TTC549 (cell line): ENCODE data around the gene DPEP3.
"Not testable (repeated sequence)": the region's sequence is repeated elsewhere in the genome, so short reads cannot be mapped to it uniquely, and the experiment has no call there.

ENCODE experiments used
- FAIRE-seq: peaks from 2 replicates; lab custom pipeline; 2012; peaks lifted over from hg19 to GRCh38; lab: Jason Lieb, UNC

Gene DPEP3

DNA sequence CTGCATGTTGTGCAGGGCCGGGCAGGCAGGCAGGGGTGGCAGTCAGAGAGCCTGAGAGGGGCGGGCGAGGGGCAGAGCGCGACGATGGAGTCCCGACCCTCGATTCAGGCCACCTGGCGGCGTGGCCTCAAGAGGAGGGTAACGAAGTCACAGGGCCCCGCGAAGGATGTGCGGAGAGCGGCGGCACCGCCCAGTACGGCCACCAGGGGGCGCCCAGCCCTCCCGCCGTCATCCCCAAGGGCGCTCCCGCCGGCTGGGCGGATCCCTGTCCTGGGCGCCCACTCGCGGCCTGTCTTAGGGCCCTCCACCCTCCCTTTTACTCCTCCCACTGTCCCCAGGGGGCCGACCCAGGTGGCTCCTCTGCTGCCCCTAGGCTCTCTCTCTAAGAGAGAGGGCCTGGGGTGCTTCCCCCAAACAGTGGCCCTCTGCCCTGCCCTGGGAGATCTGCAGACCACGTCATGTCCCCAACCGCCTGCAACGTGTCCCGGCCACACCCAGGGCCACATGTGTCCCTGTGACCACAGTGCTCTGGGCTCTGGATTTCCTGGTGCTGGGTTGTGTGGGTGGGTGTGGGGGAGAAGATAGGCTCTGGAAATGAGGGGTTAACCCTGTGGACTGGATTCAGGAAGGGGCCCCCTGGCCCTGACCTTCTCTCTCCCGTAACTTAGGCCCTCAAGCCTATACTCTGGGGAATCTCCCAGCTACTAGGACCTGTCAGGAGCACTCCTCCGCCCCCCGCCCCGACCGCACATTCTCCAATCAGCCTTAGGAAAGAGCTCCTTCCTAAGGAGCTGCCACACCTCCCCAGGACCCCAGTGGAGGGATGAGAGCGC lies 13.1 kb upstream of the DPEP3 start:
- FAIRE-seq = no peak

DNA sequence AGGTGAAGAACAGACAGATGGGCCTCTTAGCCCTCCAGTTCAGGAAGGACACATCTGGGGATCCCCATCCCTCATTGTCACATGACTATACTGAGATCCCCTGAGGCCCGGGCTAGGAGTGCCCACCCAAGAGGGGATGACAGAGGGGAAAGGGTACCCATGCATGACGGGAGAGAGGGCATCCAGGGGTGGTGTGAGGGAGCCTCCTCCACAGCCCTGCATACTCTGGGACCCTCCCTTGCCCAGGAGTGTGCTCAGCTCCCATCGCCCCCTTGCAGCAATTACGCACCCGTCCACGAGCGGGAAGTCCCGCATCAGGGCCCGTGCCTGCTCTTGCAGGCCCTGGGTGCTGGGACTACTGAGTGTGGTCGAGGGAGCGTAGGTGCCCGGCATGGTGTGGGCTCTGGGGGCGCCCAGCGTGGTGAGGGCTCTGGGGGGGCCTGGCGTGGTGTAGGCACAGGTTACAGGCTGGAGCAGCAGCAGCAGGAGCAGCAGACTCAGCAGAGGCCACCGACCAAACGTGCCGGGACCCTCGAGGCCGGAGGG lies 12.4 kb upstream of the DPEP3 start:
- no peak for FAIRE-seq

DNA sequence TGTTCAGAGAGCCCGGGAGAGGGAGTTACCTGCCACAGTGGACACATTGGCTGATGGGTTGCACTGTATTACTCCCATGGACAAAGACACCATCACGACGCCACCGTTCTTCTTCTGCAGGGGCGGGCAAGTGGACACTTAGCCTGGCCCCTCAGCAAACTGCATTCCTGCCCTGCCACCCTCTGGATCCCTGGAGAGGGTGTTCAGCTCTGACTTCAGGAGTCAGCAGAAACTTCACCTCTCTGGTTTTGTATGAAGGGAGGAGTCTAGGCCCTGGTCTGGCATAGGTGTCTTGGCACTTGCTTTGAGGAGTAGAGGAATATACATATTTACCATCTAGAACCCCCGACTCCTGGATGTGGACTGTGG lies 9.7 kb upstream of the DPEP3 start:
- no peak for FAIRE-seq

DNA sequence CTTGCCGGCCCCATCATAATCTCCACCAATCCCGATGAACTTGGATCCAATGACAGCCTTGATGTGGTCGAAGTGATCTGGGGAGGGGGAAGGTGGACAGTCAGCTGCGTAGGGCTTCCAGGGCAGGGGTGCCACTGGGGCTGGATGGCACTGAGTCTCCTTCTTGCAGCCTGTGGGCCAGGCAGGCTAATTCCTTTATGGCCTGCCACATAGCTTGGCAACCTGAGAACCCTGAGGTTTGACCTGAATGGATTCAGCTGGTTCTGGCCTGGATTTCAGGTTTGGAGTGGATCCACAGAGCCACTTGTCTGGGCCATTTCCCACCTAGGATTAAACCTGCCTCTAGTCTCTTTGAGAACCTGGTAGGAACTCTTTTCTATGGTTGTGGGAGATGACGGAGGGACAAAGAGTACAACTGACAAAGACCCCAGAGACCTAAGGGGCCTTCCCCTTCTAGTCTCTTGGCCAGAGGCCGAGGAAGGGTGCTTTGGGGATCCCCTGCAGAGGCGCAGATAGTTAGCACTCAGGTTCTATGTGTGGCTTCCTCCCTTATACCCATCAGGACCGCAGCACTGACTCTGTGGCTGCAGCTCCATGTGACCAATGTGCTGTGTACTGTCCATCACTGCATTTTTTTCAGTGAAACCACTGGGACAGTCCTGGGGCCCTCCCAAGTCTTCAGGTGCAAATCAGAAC lies 9.2 kb upstream of the DPEP3 start:
- no peak for FAIRE-seq

DNA sequence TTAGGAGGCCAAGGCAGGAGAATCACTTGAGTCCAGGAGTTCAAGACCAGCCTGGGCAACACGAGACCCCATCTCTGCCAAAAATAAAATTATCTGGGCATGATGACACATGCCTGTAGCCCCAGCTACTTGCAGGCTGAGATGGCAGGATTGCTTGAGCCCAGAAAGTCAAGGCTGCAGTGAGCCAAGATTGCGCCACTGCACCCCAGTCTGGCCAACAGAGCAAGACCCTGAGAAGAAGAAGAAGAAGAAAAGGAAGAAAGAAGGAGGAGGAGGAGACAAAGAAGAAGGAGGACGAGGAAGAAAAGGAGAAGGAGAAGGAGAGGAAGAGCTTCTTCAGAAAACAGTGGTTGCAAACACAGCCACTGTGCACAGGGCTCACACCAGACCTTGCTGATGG lies 8.4 kb upstream of the DPEP3 start:
- FAIRE-seq = no peak

DNA sequence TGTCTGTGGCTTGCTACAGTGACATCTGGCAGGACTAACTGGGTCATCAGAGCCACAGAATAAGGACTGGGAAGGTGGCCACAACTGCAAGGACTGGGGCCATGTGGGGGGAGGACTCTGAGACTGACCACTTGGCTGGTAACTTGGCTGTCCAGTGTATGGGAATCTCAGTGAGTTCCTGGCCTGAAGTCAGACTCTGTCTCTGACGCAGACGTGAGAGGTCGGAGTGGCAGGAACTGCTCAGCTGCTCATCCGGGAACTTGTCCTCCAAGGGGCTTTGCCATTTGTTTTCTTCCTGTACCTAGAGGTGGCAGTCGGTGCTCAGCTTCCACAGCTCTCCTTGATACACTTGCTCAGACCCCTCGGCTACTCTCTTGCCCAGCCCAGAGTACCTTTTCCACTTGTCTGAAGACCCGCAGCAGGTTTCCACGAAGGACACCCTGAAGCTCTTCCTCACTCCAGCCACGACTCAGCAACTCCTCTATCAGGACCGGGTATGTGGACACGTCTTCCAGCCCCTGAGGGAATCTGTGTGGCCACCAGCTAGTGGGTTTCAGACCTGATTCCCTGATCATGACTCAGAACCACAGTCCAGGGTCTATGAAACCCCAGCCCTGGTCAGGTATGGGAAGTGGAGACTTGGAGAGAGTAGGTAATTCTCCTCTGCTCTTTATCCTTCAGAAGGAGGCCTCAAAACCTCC lies 7.3 kb upstream of the DPEP3 start:
- FAIRE-seq = no peak

DNA sequence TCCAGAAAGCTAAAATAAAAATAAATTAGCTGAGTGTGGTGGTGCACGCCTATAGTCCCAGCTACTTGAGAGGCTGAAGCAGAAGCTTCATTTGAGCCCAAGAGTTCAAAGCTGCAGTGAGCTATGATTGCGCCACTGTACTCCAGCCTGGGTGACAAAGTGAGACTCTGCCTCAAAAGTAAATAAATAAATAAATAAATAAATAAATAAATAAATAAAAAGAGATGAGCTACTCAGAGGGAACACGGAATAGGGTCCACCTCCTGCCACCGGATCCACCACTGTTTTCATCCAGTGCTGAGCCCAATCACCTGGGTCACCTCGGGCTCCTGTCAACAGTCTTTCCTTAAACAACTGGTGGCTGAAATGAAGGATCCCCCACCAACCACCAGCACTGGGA lies 6.7 kb upstream of the DPEP3 start:
- FAIRE-seq = no peak

DNA sequence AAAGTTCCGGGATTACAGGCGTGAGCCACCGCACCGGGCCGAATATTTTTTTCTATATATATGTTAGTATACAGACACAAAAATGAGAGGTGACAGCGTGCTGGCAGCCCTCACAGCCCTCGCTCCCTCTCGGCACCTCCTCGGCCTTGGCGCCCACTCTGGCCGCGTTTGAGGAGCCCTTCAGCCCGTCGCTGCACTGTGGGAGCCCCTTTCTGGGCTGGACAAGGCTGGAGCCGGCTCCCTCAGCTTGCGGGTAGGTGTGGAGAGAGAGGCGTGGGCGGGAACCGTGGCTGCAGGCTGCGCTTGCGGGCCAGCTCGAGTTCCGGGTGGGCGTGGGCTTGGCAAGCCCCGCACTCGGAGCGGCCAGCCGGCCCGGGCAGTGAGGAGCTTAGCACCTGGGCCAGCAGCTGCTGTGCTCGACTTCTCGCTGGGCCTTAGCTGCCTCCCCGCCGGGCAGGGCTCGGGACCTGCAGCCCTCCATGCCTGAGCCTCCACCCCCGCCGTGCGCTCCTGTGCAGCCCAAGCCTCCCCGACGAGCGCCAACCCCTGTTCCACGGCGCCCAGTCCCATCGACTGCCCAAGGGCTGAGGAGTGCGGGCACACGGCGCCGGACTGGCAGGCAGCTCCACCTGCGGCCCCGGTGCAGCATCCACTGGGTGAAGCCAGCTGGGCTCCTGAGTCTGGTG lies 1.9 kb upstream of the DPEP3 start:
- FAIRE-seq = no peak

DNA sequence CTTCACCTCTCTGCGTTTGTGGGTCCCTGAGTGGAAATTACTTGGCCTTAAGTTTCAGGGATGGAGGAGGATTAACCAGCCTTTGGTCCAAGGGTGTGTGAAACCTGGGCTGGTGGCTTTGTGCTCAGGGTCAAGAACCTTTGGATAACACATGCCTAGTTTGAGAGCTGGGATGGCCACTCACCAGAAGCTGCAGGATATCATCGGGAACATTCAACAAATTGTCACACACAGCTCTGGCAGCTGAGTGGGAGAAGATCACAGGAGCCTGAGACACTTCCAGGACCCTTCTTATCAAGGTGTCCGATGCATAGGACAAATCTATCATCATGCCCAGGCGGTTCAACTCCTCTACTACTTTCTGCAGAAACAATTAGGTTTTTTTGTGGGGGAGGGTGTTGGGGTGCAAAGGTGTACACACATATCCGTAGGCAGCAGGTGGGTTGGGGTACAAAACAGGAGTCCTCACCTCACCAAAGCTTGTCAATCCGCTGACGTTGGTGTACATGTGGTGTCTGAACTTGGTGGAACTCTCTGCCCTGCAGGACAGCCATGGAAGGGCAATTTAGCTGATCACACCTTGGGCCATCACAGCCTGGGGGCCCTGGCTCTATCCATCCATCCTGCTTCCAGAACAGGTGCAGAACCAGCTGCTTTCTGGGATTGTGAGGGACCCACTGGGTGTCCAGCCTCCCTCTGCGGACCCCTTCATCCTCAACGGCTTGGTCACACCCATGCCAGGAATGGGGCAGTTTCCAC lies 2.7 kb downstream of the DPEP3 start:
- no peak for FAIRE-seq

DNA sequence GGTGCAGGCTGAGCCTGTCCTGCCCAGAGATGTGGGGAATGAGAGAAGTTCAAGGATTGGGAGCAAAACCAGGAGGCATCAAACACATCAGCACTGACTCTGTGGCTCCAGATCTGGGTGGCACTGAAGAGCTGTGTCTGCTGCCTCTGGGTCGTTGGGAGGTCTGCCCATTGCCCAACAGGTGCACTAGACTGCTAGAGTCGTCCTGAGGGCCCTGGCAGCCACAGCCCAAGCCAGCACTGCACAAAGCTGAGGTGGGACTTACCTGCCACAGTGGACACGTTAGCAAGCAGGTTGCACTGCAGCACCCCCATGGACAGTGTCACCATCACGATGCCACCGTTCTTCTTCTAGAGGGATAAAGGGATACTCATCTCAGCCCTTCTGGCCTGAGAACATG lies 3.3 kb downstream of the DPEP3 start:
- no peak for FAIRE-seq

DNA sequence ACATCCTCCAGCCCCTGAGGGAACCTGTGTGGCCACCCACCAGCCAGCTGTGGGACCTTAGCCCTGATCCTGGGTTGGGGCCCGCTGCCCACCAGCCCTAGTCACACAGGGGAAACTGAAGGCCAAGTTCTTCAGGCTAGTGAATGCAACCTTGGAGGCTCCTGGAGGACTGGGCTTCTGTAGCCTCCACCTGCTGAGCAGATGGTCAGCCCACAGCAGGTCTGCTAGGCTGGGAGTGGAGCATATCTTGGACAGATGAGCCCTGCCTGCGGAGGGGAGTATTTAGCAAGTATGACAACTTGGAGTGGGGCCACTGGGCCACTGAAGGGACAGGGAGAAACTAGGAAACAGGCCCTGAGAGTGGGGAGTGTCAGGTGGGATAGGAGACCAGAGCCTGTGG lies 4.1 kb downstream of the DPEP3 start:
- no peak for FAIRE-seq

DNA sequence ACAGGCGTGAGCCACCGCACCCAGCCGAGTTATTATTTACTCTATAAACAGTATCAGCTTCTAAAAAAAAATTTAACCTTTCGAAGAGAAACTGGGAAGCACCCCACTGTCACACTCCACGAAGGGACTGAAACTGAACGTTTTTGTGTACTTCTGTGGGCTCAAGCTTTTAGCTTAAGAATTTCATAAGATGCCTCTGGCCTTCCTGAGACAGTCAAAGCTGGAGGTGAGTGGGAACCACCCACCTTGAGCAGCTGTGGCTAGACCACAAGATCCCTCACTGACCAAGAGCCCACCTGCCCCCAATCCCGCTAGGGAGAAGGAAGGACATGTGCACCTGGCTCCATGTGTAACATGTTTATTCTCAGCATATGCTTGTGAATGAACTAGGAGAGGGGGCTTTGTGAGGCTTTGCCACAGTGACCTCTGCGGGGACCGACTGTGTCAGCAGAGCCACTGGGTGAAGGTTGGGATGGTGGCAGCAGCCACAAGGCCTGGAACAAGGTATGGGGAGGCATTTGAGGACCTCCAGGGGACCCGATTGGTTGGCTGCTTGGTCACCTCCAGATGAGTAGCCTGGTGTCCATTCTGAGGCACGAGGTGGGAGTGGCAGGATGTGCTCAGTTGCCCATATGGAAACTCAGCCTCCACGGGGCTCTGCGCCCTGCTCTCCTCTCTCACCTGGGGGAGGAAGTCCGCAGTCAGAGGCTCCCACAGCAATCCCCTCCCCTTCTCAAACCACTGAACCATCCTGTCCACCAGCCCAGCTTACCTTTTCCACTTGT lies 4.8 kb downstream of the DPEP3 start:
- FAIRE-seq = no peak

DNA sequence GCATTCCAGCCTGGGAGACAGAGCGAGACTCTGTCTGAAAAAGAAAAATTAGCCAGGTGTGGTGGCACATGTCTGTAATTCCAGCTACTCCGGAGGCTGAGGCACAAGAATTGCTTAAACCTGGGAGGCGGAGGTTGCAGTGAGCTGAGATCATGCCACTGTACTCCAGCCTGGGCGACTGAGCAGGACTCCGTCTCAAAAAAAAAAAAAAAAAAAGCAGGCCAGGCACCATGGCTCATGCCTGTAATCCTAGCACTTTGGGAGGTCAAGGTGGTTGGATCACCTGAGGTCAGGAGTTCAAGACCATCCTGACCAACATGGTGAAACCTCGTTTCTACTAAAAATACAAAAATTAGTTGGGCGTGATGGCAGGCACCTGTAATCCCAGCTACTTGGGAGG lies 8.0 kb downstream of the DPEP3 start:
- not testable (repeated sequence) for FAIRE-seq

DNA sequence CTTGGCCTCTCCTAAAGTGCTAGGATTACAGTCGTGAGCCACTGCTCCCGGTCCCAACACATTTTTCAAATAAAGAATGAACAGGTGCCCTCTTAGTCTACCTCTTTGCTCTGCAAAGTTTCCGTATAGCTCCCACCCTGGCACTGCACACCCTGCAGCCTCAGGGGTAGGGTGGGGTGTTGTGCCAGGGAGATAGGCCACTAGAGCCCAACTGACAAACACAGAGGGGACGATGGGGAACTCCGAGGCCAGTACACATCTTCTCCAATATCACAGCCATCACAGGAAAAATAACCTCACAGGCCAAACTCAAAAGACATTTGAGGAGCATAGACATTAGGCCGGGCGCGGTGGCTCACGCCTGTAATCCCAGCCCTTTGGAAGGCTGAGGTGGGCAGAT lies 9.2 kb downstream of the DPEP3 start:
- FAIRE-seq = no peak

DNA sequence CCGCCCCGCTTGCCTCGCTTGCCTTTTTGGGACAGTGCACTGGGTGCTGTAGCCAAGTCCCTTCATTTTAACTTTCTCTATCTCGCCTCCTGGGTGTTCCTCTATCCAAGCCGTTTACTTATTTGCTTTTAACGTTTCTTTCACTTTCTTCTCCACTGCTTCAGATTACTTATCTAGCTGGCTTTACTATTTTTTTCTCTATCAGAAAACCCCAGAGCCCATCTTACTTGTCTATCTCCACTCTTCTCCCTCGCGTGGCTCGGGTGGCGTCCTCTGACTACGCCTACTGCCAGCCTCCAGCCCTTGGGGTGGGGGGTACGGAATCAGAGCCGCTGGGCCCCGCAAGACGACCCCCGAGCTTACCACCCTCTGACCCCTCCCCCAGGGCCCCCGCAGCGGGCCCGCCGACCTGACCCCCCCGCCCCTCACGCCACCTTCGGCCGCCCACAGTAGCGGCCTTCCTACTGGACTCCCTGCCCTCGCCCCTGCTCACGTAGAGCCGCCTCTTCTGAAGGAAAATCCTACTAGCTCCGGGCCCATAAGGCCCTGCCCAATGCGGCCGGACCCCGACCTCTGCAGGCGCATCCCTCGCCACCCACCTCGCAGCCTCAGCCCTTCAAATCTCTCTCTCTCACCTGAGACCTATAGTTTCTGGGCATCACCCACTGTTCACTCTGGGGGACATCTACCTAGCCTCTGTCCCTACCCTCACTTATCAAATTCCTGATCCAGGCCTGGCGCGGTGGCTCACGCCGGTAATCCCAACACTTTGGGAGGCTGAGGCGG lies 10.9 kb downstream of the DPEP3 start:
- FAIRE-seq = no peak

DNA sequence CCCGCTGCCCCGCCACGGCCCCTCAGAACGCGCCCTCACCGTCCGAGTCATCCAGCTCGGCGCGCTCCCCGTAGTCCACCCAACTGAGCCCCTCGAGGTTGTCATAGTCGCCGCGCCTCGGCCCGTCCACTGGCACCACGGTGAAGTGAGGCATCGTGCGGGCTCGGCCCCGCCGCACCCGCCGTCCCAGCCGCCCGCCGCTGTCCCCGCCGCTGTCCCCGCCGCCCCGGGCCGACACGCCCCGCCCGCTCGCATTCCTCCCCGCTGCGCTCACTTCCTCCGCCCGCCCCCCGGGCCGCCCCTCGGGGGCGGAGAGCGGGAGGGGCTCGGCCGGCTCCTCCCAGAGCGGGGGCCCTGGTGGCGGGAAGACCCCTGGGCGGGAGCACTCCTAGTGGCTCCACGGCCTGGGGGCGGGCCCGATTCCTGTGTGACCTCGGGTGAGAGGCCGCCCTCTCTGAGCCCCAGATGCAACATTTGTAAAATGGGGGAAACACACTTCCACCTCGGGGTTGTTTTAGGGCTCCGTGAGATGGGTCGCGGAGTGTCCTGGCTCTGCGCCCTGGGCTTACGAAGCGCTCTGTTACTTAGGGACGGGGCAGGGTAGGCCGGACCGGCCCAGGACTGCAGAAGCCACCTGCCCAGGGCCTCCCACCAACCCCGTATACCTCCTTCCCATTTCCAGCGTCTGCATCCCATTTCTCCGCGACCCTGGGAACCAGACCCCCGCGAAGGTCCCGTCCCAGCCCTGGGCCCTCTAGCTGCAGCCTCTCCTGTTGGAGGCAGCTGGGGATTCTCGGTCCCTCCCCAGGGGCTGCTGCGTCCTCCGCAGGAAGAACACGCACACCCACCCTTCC lies 11.7 kb downstream of the DPEP3 start, which contains the start of gene SLC12A4:
Gene SLC12A4, minus strand, starts transcription at position 238 of the 854 bp plus-strand sequence. Its CDS starts 84 bp downstream, at position 154.
- FAIRE-seq = no peak

DNA sequence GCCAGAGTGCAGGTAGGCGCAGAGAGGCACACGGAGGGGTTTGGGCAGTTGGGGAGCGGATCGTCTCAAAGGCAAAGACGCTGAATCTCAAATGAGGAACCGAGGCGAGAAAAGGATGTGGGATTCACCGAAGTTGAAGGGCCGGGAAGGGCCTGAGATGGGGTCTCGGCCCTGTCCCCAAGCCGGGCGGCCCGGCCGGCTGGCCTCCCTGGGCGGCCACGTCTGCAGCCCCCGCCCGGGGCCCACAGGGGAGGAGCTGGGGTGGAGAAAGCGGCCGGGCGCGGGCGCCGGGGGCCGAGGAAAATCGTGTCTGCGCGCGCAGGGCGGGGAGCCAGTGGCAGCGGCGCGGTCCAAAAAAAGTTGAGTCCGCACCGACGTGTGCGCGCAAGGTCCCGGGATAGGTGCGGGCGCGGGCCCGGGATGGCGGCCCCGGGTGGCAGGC lies 12.3 kb downstream of the DPEP3 start:
- no peak for FAIRE-seq

DNA sequence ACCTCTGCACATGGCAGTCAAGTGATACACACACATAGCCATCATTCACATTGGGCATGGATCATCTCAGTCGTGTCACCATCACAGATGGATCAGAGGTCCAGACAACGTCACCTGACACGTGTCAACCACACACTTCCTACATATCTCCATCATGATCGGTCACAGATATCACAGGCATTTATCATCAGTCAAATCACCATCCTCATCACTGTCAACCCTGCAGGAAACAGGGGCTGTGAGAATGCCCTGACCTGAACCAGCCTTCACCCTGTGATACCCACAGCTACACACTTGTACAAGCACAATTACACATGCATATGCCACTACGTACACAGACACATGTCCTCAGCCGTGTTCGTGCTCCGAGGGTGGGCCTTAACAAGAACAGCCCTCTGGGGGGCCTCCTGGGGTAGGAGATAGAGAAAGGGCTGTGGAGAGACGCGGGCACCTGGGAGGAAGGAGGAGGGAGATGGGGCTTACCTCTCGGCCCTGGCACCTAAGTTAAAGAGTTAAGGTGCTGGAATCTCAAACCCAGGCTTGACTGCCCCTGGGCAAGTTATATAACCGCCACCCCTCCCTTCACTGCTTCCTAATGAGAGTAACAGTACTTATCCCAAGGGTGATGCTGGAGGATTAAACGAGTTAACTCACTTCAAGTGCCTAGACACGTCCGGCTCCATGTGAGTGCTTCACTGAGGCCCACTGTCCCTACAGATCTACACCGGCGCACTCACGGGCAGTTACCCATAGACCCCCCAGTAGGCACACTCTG lies 12.9 kb downstream of the DPEP3 start:
- no peak for FAIRE-seq
